NCI-H2196 treated with DMSO at 0.1 percent for 48 hours (cell line): ENCODE data around the gene GRIP1.

Source experiments
- DNase-seq: peaks from one replicate; lab custom pipeline; 2025; ENCODE audit not compliant: unreplicated experiment; lab: John Stamatoyannopoulos, UW

GRIP1 gene

DNA sequence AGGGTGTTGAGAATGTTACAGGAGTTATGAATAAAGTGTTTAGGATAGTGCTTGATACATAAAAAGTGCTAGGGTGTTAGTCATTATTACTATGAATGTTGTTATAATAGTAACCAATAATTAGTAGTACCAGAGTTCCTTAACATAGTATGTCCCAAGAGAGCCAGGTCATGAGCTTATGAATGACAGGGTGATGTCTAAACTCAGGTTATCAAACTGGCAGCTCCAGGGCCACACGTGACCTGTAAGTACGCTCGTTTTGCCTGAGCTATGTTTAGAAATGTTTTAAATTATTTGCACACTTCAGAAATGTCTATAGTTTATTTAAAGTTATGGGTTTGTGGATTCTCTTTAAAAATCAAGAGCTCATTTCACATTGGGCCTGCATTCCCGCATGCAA, 14.1 kb upstream of the GRIP1 start:
- no peak for DNase-seq

DNA sequence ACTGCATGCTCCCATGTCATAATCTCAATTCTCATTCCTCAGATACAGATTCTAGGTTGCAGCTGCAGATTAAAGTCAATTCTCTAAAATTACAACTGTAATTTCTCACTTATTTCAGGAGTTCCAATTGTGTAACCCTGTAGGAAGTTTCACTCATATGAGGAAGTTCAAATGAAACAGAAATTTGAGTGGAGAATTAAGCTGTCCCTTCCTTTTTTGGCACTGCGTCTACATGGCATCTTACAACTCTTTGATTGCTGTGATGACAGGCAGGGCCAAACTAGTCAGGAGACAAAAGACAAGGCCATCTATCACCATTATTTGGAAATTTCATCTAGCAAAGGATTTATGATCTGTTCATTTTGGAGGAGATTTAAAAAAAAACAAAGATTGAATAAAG, 13.3 kb upstream of the GRIP1 start:
- DNase-seq = no peak

DNA sequence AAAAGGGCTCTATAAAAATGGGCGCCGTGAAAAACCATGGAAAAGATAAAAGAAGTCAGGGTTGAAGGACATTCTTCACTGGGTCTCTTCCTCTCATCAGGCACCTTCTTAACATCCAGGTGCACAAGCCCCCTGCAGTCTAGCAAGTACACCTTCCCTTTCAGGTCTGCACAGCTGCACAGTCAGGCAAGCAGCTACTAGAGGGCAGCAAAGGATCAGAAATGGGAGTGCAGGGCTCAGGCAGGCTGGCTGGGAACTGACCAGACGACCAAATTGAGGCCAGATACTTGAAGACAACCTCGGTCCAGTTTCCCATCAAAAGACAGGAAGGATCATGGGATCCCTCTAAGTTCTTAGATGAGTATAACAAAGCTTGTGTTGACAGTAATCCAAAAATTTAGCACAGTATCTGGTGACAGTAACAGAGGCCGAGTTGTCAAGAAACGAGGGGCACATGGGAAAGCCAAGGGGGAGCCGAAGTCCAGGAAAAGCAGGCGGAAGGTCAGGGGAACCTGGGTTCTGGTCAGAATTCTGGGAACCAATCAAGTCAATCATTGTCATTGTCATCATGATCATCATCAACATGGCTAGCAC, 10.1 kb upstream of the GRIP1 start:
- peak; percentile 63 for DNase-seq

DNA sequence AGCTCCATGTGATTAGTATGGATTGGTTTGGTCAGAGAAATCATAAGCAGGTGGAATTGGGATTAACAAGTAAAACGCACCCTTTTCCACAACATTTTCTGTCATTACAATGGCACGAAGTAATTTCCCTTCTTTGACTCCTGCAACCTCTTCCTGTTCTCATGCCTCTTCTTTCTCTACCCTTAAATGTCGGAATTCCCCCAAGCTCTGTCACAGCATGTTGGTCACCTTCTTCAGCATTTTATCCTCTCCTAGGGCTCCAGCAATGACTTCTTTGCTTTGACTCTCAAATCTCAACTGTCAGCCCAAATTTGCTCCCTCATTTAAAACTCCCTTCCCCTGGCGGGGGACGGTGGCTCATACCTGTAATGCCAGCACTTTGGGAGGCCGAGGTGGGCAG, 5.3 kb upstream of the GRIP1 start:
- DNase-seq = no peak

DNA sequence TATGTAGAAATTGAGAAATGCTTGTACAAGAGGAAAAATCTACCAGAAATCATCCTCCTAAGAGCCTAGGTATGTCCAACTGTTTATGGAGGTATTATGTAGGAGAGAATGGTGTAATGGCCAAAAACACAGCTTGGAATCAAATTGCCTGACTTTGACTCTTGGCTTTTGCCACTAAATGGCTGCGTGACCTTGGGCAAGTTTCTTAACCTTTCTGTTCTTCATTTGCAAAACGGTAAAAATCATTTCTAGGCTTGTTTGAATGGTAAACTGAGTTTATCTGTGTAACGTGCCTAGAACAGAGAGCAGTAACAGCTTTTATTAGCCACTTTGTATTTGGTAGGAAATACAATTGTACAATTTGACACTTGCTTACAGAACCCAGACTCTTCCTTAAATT, 4.9 kb upstream of the GRIP1 start:
- no peak for DNase-seq

DNA sequence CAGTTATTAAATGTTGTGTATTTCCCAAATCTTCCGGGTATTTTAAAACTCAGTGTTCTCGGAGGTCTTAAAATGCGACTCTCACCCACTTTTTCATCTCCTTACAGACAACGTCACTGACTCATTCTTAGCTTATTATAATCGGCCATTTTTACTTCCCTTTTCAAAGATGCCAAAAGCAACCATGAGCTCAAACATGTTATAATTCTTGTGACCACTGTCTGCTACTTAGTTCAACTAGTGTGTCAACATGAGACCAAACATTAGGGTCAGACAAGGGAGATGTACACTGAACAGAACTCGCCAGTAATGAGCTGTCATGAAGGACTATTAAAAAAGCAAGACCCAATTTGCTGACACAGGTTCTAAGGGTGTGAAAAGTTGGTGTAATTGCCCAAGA, 4.2 kb upstream of the GRIP1 start:
- DNase-seq = no peak

DNA sequence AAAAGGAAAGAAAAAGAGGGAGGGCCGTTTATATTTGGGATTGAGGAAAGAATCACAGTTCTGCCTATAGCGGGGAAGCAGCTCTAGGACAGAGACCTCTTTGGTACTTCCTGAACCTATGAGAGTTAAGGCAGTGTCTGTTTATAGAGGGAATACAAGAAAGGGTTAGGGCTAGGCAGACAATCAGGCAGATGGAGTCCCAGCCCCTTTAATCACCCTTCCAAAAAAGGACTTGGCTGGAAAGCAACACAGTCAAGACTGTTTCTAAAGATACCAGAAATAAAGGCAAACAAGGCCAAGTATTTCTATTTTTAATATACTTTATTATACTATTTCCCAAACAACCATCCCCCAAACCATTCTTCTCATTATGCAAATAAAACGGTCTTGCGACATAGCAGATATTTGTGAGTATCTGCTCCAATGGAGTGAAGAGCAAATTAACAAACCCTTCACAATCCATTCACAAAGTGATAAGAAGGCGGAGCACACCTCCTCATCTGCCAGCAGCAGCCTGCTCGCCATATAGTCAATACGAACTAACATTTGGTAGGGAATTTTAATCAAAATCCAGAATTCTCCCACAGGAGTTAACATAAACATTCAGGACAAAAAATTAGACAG, 697 bp upstream of the GRIP1 start:
- no peak for DNase-seq

DNA sequence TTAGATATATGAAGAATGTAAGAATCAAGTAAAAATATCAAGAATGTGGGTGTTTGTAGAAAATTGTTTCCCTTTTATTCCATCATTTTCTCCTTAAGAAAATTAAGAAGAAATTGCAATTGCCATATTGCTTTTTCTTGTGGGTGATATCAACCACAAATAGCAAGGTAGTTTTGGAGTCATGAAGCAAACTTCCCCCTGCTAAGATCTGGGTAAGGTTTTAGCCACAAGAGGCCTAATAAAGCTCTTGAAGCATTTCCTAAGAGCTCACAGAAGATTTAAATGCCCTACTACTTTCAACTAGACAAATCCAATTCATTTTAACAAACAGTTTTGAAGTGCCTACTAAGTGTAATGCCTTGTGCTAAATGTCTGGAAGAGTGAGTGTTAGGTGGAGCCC, 2.6 kb downstream of the GRIP1 start:
- no peak for DNase-seq

DNA sequence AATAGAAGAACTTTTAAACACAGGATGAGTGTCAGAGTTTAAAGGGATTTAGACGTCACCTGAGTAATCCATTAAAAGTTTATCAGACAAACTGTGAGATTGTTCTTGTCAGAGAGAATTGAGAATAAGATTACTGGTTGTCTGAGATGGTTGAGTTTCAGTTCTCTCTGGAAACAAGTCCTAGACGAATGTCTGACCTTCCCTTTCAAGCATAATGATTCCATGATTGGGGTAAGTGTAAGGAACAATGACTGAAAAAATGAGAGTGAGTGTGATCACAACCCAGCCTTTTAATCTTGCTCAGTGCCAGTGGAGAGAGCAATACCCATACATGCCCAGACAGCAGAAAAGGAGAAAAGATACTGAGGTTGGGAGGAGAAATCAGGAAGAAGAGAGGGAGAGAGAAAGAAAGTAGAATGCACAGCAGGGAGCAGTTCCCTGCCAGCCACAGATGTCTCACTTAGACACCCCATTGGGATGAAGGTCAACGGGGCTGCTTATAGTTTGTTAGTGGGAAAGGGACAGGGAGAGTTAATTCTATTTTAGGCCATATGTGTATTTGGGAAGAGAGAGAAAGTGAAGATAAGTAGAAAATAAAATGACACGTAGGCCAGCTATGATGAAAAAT, 4.3 kb downstream of the GRIP1 start:
- DNase-seq = no peak

DNA sequence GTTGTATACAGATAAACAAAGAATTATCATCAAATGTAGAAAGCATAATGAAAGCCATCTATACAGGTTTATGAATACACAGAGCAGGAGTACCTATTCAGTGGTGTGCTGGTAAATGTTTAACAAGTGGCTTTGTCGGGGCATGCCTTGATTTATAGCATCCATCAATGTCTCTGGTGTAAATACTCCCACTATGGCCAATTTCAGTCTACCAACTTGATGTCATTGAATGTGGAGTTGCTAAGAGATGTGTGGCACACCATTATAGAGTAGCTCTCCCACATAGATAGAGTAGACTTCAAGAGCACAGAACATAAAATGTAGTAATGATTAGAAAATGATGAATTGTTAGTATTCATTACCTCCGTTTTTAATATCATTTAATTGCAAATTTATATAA, 9.3 kb downstream of the GRIP1 start:
- DNase-seq = no peak

DNA sequence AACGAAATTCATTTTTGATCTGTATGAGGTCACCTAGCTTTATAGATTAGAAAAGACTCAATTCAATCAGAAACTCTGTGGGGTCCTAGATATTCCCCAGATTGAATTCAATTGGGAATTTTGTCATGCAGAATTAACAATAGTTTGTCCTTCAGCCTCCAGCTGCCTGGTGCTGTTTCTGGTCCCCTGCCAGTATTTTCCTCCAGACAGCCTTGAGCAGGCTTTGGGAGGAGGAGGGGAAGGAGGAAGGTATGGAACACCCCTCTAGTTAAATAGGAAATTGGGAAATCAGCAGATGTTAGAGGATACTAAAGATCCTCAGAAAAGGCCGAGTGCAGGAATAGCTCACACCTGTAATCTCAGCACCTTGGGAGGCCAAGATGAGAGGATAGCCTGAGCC, 10.6 kb downstream of the GRIP1 start:
- DNase-seq = no peak

DNA sequence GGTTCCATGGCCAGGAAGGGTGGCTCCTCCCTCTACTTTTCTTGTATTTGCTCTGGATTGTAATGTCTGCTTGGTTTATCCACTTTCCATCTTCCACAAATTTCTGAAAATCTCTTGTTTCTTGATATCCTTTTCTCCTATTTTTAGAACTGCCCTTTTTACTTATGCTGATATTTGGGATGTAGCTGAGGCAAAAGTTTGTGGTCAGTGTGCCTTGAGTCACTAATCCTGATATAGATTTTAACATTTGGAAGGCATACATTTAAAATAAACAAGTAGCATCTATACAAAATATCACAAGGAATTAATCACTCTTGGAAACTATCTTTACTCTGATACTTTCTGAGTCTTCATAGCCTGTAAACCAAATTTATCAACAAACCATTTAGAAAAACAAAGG, 11.0 kb downstream of the GRIP1 start:
- DNase-seq = no peak

DNA sequence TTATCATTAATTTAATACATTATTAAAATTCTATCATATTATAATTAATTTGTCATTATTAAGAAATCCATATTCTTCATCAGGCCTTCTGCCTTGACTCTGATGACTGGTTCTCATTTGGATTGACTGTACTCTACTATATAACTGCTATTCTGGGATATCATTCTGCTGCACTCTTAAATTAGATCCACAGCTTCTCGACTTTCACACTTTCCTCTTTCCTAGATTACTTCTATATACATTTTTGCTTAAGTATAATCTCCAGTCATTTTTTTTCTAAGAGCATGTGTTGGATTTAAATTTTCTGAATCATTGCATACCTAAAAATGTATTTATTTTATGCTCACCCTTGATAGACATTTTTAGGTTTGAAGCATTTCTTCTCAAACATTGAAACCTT, 12.4 kb downstream of the GRIP1 start:
- no peak for DNase-seq

DNA sequence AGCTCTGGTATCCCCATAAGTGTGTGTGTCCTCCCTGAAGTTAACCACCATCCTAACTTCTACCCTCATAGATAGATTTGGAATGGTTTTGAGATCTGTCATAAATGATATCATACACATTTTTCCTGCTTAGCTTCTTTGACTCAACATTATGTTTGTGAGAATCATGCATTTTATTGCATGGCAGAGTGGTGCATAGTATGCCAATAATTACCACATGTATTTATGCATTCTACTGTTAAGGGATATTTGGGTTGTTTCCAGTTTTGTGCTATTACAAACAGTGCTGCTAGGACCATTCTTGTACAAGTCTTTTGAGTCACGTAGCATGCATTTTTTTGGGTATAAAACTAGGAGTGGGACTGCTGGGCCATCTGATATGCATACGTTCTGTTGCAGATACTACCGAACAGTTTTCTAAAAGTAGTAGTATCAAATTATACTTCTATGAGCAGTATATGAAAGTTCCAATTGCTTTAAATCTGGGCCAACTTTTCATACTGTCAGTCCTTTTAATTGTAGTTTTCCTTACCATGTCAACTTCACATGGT, 13.4 kb downstream of the GRIP1 start:
- DNase-seq = no peak

DNA sequence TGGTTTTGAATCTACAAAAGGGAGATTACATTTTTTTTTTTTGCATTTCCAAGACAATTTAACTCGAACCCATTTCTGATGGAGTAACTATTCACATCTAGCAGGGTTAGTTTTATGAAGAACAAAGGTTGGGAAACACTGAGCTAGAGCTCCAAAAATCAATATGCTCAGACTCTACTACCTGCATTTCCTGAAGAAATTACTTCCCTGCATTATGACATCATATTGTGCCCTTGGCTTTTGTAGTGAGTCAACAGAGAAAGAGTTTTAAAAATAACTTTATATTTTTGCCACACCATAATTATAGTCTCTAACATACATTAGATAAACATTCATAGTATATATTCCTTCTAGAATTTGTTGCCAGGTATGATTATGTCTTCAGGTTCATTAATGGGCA, 14.8 kb downstream of the GRIP1 start:
- no peak for DNase-seq

DNA sequence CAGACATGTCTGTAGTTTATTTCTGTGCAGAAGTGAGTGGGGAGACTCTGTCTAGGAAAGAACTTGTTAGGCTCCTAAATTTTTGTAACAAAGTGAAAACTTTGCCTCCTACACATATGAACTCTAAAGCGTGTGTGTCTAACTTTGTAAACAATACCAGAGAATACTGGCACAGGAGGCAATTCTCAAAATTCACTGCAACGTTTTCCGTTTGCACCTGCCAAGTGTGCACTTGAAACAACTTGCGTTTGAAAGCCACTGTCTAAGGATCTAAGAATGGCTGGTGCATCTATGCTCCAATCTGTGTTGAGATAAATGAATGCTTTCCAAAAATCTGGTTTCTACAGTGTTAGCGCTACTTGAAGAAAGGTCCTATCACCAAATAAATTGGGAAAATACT, 15.3 kb downstream of the GRIP1 start:
- no peak for DNase-seq

DNA sequence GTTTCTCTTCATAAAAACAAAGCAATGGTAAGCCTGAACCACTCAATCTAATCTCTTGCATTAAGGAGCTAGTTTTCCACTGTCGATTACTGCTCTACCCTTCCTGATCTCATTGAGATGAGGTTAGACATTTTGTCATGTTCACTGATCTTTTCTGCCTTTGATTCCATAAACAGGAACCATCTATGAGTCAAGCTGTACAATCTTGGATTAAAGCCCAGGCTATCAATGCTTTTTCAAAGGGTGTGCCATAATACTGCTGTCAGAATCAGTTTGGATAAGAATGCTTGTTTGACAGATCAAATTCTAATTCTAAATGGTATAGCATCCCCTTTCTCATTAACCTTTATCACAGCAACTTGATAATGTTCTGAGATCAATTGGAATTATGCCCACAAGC, 16.1 kb downstream of the GRIP1 start:
- DNase-seq = peak; percentile 7

DNA sequence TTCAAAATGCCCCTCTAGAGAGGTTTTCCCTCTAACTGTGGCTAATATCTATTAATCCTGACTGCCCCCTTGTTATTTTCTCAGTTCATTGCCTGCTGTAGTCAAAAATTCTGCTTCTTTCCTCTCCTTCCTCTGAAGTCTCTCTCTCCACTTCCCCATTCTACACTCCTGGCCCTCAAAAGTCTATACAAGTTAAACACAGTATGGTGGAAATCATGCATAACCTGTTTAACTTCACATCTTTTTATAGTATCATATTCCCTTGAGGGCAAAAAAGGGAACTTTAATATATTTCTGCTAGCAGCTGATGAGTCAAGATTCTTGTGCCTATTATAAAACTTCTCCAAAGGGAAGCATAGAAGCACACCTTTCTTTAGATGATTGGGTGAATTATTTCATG, 16.7 kb downstream of the GRIP1 start:
- DNase-seq = no peak

DNA sequence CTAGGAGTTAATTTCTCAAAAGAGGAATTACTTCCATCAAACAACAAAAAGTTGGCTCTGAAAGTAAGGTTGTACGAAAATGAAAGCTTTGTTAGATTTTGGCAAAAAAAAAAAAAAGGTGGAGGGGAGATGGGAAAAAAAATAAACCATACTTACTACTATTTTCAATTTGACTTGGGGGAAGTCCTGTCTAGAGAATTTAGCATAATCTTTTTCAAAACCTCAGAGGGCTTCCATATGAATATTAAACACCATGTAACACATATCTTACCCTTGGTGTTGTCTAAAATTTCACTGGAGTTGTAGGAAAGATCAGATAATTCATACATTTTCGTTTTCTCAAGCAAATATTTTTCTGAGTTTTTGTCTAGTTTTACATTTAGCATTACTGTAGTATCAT, 17.5 kb downstream of the GRIP1 start:
- no peak for DNase-seq

DNA sequence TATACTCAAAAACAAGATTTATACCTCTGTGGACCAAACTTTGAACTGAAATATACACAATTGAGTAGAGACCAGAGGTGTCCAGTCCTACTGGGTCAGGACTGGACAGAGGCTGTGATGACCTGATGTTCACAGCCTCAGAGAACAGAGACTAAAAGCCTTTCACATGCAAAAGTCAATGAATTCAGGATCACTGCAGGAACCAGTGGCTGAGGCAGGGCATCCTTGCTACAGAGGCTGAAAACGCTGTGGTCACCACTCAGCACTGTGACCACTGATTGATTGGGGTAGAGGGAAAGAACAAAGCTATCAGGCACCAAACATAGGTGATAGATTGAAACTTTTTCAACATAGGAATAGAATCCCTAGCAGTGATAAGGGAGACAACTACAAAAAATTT, 25.1 kb downstream of the GRIP1 start:
- no peak for DNase-seq

DNA sequence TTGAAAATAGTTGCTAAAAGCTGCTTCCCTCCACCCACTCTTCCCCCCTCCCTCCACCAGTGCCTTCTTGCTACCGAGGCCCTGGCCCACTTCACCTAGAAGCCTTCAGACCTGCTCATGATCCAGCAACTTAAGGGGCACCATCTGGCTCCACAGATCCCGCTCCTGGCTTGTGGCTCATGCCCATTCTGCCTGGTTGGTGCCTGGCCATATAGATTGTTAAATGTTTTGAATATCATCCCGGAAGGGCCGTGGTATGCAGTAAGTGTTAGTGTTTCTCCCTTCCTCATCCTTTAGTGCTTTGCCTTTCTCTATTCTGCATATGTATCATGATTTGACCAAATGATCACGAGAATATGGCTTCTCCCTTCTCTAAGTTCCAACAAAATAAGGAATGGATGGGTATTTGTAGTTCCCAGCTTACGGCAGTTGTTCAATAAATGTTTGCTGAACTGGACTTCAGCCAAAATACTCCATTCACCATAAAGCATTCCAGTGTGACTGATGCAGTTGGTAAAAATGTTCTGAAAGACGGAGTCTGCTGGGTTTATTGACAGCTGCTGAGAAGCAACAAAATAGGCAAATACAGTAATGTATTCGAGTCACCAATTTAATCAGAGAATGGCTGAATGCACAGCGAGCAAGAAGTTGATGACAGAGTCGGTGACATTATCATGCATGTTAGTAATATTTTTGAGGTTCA, 30.7 kb downstream of the GRIP1 start:
- DNase-seq = no peak

DNA sequence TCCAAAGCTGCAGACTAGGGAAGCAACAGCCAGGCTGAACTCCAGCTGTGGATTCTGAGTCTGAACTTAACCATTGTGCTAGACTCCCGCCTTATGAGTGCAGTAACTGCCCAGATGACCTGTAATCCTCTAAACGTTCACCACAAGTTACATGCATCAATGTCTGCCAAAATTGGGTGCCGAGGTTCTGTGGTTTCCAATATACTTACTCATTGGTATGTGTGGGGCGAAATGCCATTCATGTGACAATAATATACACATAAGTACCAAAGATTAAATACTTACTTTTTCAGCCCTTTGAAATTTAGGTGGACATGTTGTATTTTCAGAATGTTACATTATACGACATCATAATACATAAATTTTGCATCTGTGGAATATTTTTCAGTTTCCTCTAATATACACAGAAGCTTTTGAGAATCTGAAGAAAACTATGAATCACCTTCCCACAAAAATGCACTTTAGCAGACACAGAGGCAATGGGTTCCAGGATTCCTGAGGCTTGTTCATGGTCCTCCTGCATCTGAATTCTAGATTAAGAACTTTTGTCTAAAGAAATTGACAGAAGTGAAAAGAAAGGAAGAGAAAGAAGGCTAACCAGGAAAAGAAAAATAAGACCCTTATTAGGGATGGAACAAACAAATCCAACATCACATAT, 31.7 kb downstream of the GRIP1 start:
- DNase-seq = no peak
